Measurements from ENCODE around the gene IL3RA. TPM values are rescaled to one million over a fixed set of nuclear protein-coding genes. Genes with fewer than 3 reads are reported as not detected.

Gene IL3RA
- total RNA-seq, 2 donors from 2014 or later = 2.4 to 3.2 TPM

DNA sequence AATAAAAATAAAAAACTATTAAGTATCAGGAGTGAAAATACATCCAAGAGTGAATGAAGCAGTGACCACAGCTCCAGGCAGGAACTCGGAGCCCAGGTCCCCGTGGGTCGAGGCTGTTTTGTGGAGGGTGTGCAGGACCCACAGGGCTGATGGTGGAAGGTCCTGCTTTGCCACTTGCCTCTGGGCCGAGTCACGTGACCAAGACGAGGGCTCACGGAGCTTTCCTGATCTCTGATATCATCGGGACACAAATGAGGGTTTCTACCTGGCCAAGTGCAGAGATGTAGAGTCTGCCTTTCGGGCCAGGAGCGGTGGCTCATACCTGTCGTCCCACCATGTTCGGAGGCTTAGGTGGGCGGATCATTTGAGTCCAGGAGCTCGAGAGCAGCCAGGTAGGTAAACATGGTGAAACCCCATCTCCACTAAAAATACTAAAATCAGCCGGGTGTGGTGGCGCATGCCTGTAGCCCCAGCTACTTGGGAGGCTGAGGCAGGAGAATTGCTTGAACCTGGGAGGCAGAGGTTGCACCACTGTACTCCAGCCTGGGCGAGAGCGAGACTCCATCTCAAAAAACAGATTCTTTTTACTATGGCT is 48.2 kb downstream of the IL3RA start:
- Histone ChIP-seq H3K36me3 (peaks cover 61% of the 10 kb centered on the region), H3K9me3 (no peaks in the 10 kb centered on the region), H3K4me1 (peaks cover 0 to 28% of the 10 kb centered on the region in 2 donors), H3K4me3 (no peak overlapping the region), H3K27ac (no peak overlapping the region), H3K27me3 (no peaks in the 10 kb centered on the region)
- DNase-seq (ENCODE audit: low spot score) = peak; percentile 56
- TF ChIP-seq, protein P1, sequence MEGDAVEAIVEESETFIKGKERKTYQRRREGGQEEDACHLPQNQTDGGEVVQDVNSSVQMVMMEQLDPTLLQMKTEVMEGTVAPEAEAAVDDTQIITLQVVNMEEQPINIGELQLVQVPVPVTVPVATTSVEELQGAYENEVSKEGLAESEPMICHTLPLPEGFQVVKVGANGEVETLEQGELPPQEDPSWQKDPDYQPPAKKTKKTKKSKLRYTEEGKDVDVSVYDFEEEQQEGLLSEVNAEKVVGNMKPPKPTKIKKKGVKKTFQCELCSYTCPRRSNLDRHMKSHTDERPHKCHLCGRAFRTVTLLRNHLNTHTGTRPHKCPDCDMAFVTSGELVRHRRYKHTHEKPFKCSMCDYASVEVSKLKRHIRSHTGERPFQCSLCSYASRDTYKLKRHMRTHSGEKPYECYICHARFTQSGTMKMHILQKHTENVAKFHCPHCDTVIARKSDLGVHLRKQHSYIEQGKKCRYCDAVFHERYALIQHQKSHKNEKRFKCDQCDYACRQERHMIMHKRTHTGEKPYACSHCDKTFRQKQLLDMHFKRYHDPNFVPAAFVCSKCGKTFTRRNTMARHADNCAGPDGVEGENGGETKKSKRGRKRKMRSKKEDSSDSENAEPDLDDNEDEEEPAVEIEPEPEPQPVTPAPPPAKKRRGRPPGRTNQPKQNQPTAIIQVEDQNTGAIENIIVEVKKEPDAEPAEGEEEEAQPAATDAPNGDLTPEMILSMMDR (IDR thresholded peaks at IDR 0.05) = no peak

- Histone ChIP-seq H3K27me3 (no peaks in the 10 kb centered on the region), H3K4me1 (peaks cover 0 to 36% of the 10 kb centered on the region in 2 donors), H3K27ac (no peak overlapping the region), H3K4me3 (no peak overlapping the region), H3K36me3 (peaks cover 68% of the 10 kb centered on the region), H3K9me3 (no peaks in the 10 kb centered on the region)
- TF ChIP-seq, protein P1 (IDR thresholded peaks at IDR 0.05) = no peak
- DNase-seq (ENCODE audit: low spot score) = peak; percentile 58
These were observed 49.0 kb downstream of the IL3RA start for GRCh38 chrX:1385253-1386223.

- TF ChIP-seq, protein P1 (IDR thresholded peaks at IDR 0.05) = no peak
- DNase-seq (ENCODE audit: low spot score) = no peak
These were observed 49.9 kb downstream of the IL3RA start for GRCh38 chrX:1386338-1387127.

DNA sequence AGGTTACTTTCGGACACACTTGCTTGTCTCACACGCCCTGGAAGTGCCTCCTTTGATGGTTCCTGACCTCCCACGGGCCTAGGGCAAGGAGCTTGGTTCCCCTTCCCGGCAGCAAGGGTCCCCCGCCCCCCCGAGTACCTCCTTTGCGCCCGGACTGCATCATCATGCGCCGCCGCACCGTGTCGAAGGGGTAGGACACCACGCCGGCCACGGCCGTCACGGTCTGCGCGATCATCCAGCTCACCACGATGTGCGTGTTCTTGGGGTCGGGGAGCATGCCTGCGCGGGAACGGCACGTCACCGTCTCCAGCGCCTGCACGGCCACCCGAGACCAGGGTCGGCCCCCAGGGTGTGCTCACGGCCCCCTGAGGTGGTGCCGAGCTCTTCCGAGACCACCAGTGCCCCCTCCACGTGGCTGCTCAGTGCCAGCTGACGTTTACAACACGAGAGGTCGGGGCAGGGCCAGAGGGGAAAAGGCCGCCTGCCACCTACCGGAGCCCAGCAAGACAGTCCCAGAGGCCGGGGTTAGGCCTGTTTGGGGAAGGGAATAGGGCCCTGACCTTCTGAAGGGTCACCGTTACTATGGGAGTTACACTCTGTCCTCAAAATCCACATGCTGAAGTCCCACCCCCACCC is 50.7 kb downstream of the IL3RA start:
- DNase-seq (ENCODE audit: low spot score) = peak; percentile 57
- Histone ChIP-seq H3K4me1 (peaks cover 0 to 44% of the 10 kb centered on the region in 2 donors), H3K27me3 (no peaks in the 10 kb centered on the region), H3K36me3 (peaks cover 73% of the 10 kb centered on the region), H3K27ac (peak overlapping the region in 1 of 2 donors; percentile 40), H3K4me3 (no peak overlapping the region), H3K9me3 (no peaks in the 10 kb centered on the region)
- TF ChIP-seq, protein P1 (IDR thresholded peaks at IDR 0.05) = no peak

More at GRCh38 chrX:1386338-1387127, 49.9 kb downstream of the IL3RA start:
- Histone ChIP-seq H3K27me3 (no peaks in the 10 kb centered on the region), H3K27ac (no peak overlapping the region), H3K4me3 (no peak overlapping the region), H3K4me1 (peaks cover 0 to 44% of the 10 kb centered on the region in 2 donors), H3K9me3 (no peaks in the 10 kb centered on the region), H3K36me3 (peaks cover 73% of the 10 kb centered on the region)

DNA sequence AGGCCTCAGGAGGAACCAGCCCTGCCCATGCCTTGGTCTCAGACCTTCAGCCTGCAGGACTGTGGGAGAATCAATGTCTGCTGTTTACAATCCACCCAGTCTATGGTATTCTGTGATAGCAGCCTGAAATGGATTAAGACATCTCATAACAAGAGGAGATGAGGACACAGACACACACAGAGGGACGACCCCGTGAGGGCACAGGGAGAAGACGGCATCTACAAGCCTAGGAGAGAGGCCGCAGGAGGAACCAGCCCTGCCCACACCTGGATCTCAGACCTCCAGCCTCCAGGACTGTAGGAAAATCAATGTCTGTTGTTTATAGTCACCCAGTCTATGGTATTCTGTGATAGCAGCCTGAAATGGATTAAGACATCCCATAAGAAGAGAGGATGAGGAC is 52.1 kb downstream of the IL3RA start:
- Histone ChIP-seq H3K9me3 (no peaks in the 10 kb centered on the region), H3K36me3 (peaks cover 73% of the 10 kb centered on the region), H3K27ac (no peak overlapping the region), H3K4me3 (no peak overlapping the region), H3K4me1 (peaks cover 0 to 50% of the 10 kb centered on the region in 2 donors), H3K27me3 (no peaks in the 10 kb centered on the region)
- no peak for DNase-seq (ENCODE audit: low spot score)
- TF ChIP-seq, protein P1 (IDR thresholded peaks at IDR 0.05) = no peak
